Stimulated activated CD8-positive, alpha-beta memory T cell treated with anti-CD3 and anti-CD28 coated beads, Interleukin-15, amount 100 ng/mL, for 24 hours (primary cell): Measurements from ENCODE around the gene CEP170B.
"Not testable (repeated sequence)": the region's sequence is repeated elsewhere in the genome, so short reads cannot be mapped to it uniquely, and the experiment has no call there.

Source experiments
- DNase-seq: peaks from one replicate; pipeline ENCODE4 v3.0.0-alpha.2; 2020; ENCODE audit warnings: low read depth

The CEP170B gene

GRCh38 chr14:104865081-104865630 is at the start of gene CEP170B:
TSS of gene CEP170B (plus strand) at chr14:104865268. CDS start at chr14:104868451, 3,183 bp downstream.
- DNase-seq = peak; percentile 21

GRCh38 chr14:104816616-104816884 is 48.5 kb upstream of the CEP170B start:
- no peak for DNase-seq

- DNase-seq = no peak
Measured at GRCh38 chr14:104817930-104818713, 46.9 kb upstream of the CEP170B start.

- no peak for DNase-seq
Measured at GRCh38 chr14:104818714-104819161, 46.3 kb upstream of the CEP170B start.

- no peak for DNase-seq
Measured at GRCh38 chr14:104819361-104819781, 45.7 kb upstream of the CEP170B start.

GRCh38 chr14:104820669-104821228 is 44.3 kb upstream of the CEP170B start:
- DNase-seq = no peak

GRCh38 chr14:104821229-104821945 is 43.7 kb upstream of the CEP170B start:
- no peak for DNase-seq

GRCh38 chr14:104821971-104822608 is 43.0 kb upstream of the CEP170B start:
- no peak for DNase-seq

- DNase-seq = no peak
Measured at GRCh38 chr14:104822821-104823615, 42.0 kb upstream of the CEP170B start.

GRCh38 chr14:104824353-104824997 is 40.6 kb upstream of the CEP170B start:
- DNase-seq = no peak

GRCh38 chr14:104826189-104826860 is 38.7 kb upstream of the CEP170B start:
- peak; percentile 100 for DNase-seq

GRCh38 chr14:104826861-104827176 is 38.2 kb upstream of the CEP170B start:
- no peak for DNase-seq

- DNase-seq = no peak
Measured at GRCh38 chr14:104827177-104828055, 37.7 kb upstream of the CEP170B start.

- DNase-seq = no peak
Measured at GRCh38 chr14:104830781-104831180, 34.3 kb upstream of the CEP170B start.

- DNase-seq = not testable (repeated sequence)
Measured at GRCh38 chr14:104836171-104836935, 28.7 kb upstream of the CEP170B start.

- DNase-seq = no peak
Measured at GRCh38 chr14:104841730-104842129, 23.3 kb upstream of the CEP170B start.

- DNase-seq = no peak
Measured at GRCh38 chr14:104843006-104843405, 22.1 kb upstream of the CEP170B start.

GRCh38 chr14:104843442-104844305 is 21.4 kb upstream of the CEP170B start:
- DNase-seq = no peak
